ENCODE data around the gene TMEM141. TPM values are rescaled to one million over a fixed set of nuclear protein-coding genes. Genes with fewer than 3 reads are reported as not detected.

The TMEM141 gene
- 33.5 and 39.7 TPM in 2 replicates for total RNA-seq

DNA sequence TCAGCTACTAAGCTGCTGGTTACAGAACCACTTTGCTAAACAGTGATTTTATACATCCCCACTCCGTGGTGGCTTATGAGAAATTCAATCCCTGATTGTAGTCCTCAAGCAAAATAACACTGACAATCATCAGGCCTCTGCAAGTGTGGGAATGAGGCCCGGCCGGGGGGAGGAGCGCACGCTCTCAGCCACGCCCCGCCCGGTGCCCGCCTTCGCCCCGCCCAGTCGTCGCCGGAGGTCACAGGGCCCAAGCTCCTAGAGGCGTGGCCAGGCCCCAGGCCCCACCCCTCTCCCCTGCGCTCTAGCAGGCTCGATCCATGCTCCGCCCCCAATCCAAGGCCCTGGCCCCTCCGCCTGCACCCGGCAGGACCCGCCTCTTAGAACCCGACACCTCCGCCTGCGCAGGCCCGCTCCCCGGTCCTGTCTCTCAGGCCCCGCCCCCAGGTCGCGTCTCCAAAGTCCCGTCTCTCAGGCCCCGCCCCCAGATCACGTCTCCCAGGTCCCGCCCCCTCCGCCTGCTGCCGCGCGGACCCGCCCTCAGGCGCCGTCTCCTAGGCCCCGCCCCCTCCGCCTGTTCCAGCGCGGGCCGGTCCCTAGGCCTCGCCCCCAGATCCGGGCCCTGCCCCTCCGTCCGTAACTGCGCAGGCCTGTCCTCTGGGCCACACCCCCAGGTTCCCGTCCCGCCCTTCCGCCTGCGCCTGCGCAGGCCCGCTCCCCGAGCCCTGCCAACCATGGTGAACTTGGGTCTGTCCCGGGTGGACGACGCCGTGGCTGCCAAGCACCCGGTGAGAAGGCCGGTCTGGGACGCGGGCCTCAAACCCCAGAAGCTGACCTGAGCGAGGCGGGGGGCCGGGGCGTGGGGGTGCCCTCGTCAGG, at the start of gene TMEM141:
TSS of gene TMEM141 (plus strand) at position 705 of the 876 bp plus-strand sequence. CDS start at position 732, 27 bp downstream.
- TF ChIP-seq, protein P1, sequence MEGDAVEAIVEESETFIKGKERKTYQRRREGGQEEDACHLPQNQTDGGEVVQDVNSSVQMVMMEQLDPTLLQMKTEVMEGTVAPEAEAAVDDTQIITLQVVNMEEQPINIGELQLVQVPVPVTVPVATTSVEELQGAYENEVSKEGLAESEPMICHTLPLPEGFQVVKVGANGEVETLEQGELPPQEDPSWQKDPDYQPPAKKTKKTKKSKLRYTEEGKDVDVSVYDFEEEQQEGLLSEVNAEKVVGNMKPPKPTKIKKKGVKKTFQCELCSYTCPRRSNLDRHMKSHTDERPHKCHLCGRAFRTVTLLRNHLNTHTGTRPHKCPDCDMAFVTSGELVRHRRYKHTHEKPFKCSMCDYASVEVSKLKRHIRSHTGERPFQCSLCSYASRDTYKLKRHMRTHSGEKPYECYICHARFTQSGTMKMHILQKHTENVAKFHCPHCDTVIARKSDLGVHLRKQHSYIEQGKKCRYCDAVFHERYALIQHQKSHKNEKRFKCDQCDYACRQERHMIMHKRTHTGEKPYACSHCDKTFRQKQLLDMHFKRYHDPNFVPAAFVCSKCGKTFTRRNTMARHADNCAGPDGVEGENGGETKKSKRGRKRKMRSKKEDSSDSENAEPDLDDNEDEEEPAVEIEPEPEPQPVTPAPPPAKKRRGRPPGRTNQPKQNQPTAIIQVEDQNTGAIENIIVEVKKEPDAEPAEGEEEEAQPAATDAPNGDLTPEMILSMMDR (IDR thresholded peaks at IDR 0.05; ENCODE audit: insufficient read depth, low read depth, low read length): no peak
- peak; percentile 100 for DNase-seq (ENCODE audit: low read depth)
- H3K4me3 ChIP-seq (ENCODE audit: low read depth, low read length): peak within 1 kb of the TSS; percentile 96

- TF ChIP-seq, protein P1 (IDR thresholded peaks at IDR 0.05; ENCODE audit: insufficient read depth, low read depth, low read length): no peak
- DNase-seq (ENCODE audit: low read depth): no peak
- H3K4me3 ChIP-seq (ENCODE audit: low read depth, low read length): no peak overlapping the region
These were observed 49.1 kb upstream of the TMEM141 start for GRCh38 chr9:136741883-136742571.

DNA sequence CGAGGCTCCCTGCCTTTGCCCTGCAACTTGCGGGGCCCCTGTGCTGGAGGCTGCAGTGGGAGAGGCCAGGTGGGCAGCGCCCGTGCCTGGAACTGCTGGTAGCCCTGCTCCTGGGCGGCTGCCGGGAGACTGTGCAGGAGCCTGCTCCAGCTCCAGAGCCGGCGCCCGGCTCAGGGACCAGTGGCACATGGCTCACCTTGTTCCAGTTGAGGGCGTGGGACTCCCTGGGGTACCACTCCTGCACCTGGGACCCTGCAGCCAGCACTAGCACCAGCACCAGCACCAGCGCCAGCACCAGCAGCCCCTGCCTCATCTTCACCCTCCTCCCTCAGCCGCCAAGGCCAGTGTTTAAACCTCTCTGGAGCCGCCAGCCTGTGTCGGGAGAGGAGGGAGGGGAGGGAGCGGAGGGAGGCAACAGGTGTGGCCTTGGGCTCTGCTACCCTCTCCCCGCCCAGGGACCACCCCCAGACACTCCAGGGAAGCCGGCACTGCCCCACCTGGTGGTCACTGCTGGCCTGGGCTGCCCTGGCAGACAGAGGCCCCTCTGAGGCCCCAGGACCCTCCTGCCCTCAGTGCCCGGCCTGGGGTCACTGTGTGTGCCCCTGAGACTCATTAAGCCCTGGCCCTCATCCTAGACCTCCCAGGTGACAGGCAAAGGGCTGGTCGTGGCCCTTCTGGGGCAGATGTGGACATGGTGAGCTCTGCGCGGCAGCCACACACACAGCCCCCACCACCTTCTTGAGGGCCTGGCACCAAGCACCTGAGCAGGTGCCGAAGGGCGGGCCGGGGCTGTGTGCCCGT, 48.4 kb upstream of the TMEM141 start, which contains the start of gene LCN10:
TSS of gene LCN10 (minus strand) at position 350 of the 801 bp plus-strand sequence. CDS start at position 313, 37 bp downstream.
- TF ChIP-seq, protein P1 (IDR thresholded peaks at IDR 0.05; ENCODE audit: insufficient read depth, low read depth, low read length): peak; percentile 50
- DNase-seq (ENCODE audit: low read depth): no peak
- no peak within 1 kb of the TSS for H3K4me3 ChIP-seq (ENCODE audit: low read depth, low read length)

DNA sequence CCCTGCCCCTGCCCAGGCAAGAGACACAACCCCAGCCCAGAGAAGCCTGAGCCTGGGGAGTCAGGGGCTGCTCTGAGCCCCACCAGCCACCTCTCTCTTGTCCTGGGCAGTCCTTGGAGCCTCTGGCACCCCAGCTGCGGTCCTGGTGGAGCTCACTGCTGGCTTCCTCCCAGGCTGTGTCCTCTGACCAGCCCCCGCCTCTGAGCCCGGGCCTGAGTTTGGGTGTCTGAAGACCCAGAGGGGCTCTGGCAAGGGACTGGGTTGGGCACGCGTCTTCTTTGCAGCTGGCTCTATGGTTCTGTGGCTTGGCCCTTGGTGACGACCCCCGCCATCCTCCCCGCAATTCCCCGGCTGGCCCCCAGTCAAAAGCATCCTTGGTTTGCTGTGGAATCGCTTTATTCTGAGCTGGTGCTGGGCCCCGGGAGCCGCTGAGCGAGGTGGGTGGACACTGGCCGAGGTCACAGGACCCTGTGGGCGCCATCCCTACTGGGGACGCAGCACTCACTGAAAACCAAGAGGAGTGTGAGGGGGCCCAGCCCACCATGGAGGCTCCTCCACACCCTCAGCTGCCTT, 47.4 kb upstream of the TMEM141 start:
- DNase-seq (ENCODE audit: low read depth): no peak
- TF ChIP-seq, protein P1 (IDR thresholded peaks at IDR 0.05; ENCODE audit: insufficient read depth, low read depth, low read length): no peak
- H3K4me3 ChIP-seq (ENCODE audit: low read depth, low read length): no peak overlapping the region

- H3K4me3 ChIP-seq (ENCODE audit: low read depth, low read length): no peak overlapping the region
- DNase-seq (ENCODE audit: low read depth): no peak
- TF ChIP-seq, protein P1 (IDR thresholded peaks at IDR 0.05; ENCODE audit: insufficient read depth, low read depth, low read length): no peak
These were observed 46.4 kb upstream of the TMEM141 start for GRCh38 chr9:136744773-136745172.
